Endodermal cell (in vitro differentiated cells): ENCODE data around the gene ACAP2. TPM values are rescaled to one million over a fixed set of nuclear protein-coding genes. Genes with fewer than 3 reads are reported as not detected.

ENCODE experiments used
- DNase-seq: peaks from one replicate; pipeline ENCODE4 v3.0.0-alpha.2; 2017
- H3K27ac ChIP-seq: 2 replicates; pipeline ENCODE4 v1.5.1; 2013; ENCODE audit warnings: mild to moderate bottlenecking, low read depth, low read length, moderate library complexity
- H3K27me3 ChIP-seq: 2 replicates; pipeline ENCODE4 v1.6.1; 2013; ENCODE audit warnings: mild to moderate bottlenecking, low read length, moderate library complexity; ENCODE audit not compliant: insufficient read depth, control insufficient read depth, poor library complexity, severe bottlenecking
- H3K36me3 ChIP-seq: 2 replicates; pipeline ENCODE4 v1.7.0; 2013; ENCODE audit warnings: mild to moderate bottlenecking, low read length, moderate library complexity; ENCODE audit not compliant: control insufficient read depth, insufficient read depth
- H3K4me1 ChIP-seq: one replicate; pipeline ENCODE4 v1.7.0; 2013; ENCODE audit warnings: low read length; ENCODE audit not compliant: control insufficient read depth, insufficient read depth
- H3K4me3 ChIP-seq: 2 replicates; pipeline ENCODE4 v1.5.1; 2013; ENCODE audit warnings: mild to moderate bottlenecking, low read length, moderate library complexity
- H3K9ac ChIP-seq: 2 replicates; pipeline ENCODE4 v1.6.1; 2013; ENCODE audit warnings: mild to moderate bottlenecking, low read length, moderate library complexity; ENCODE audit not compliant: poor library complexity, severe bottlenecking; ENCODE audit errors: extremely low read depth
- H3K9me3 ChIP-seq: 2 replicates; pipeline ENCODE4 v1.6.1; 2013; ENCODE audit warnings: mild to moderate bottlenecking, low read length, moderate library complexity; ENCODE audit not compliant: control insufficient read depth
- H3K27ac Mint-ChIP-seq: 2 replicates; pipeline ENCODE4 v1.8.0; 2020; ENCODE audit warnings: mixed read lengths
- H3K27me3 Mint-ChIP-seq: 2 replicates; pipeline ENCODE4 v1.8.0; 2021; ENCODE audit warnings: mild to moderate bottlenecking, mixed read lengths; ENCODE audit not compliant: insufficient read depth
- H3K36me3 Mint-ChIP-seq: 2 replicates; pipeline ENCODE4 v1.8.0; 2020; ENCODE audit warnings: low read depth, mixed read lengths
- H3K4me1 Mint-ChIP-seq: 2 replicates; pipeline ENCODE4 v1.8.0; 2020; ENCODE audit warnings: mixed read lengths
- H3K4me3 Mint-ChIP-seq: 2 replicates; pipeline ENCODE4 v1.8.0; 2020; ENCODE audit warnings: mild to moderate bottlenecking, moderate library complexity, mixed read lengths
- H3K9me3 Mint-ChIP-seq: 2 replicates; pipeline ENCODE4 v1.8.0; 2020; ENCODE audit warnings: mild to moderate bottlenecking, mixed read lengths
- WGBS, 2 experiments: methylation state at CpG; one replicate each; pipeline versions ENCODE4 v1.1.5 to v1.1.7; 2013; ENCODE audit warnings: missing lambda C conversion rate in 2 of 2, mixed read lengths in 1 of 2; ENCODE audit not compliant: insufficient coverage in 1 of 2, insufficient read length in 1 of 2; 5-methylcytosine and 5-hydroxymethylcytosine counted together
- total RNA-seq, 2 donors: library from RNA; stranded (reverse); fragmentation: NEBNext Ultra II Directional in 1 of 2; extraction: Animal tissue kit (Norgen Biotek cat#: 25700) in 1 of 2; gene quantifications; 2 replicates in 1 of 2; 3 replicates in 1 of 2; pipeline ENCODE4 v1.2.1, GENCODE V29; 2021
- TF ChIP-seq, protein P1 (sequence below): fragments of 200-600 bp; sonication (generic); conservative IDR thresholded peaks from 2 replicates; pipeline ENCODE4 v1.5.0; 2021; ENCODE audit warnings: antibody characterized with exemption, mild to moderate bottlenecking

The ACAP2 gene
- total RNA-seq, 2 donors from 2014 or later, result 61.9 to 70.5 TPM

- TF ChIP-seq, protein P1, sequence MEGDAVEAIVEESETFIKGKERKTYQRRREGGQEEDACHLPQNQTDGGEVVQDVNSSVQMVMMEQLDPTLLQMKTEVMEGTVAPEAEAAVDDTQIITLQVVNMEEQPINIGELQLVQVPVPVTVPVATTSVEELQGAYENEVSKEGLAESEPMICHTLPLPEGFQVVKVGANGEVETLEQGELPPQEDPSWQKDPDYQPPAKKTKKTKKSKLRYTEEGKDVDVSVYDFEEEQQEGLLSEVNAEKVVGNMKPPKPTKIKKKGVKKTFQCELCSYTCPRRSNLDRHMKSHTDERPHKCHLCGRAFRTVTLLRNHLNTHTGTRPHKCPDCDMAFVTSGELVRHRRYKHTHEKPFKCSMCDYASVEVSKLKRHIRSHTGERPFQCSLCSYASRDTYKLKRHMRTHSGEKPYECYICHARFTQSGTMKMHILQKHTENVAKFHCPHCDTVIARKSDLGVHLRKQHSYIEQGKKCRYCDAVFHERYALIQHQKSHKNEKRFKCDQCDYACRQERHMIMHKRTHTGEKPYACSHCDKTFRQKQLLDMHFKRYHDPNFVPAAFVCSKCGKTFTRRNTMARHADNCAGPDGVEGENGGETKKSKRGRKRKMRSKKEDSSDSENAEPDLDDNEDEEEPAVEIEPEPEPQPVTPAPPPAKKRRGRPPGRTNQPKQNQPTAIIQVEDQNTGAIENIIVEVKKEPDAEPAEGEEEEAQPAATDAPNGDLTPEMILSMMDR, result no peak
- no peaks in the 10 kb centered on the region for H3K4me1 Mint-ChIP-seq
- H3K9me3 Mint-ChIP-seq, result peaks cover 12% of the 10 kb centered on the region
- H3K27ac Mint-ChIP-seq, result no peak overlapping the region
- Histone ChIP-seq H3K27me3 (no peaks in the 10 kb centered on the region), H3K9ac (no peak overlapping the region), H3K9me3 (peaks cover 4% of the 10 kb centered on the region), H3K4me1 (no peaks in the 10 kb centered on the region), H3K4me3 (no peak overlapping the region), H3K27ac (no peak overlapping the region), H3K36me3 (no peaks in the 10 kb centered on the region)
- H3K4me3 Mint-ChIP-seq, result no peak overlapping the region
- WGBS, 2 experiments, result 91 to 99% methylated on average over 2 to 4 of the region's 4 CpGs
- H3K27me3 Mint-ChIP-seq, result peaks cover 1% of the 10 kb centered on the region
- DNase-seq, result no peak
- no peaks in the 10 kb centered on the region for H3K36me3 Mint-ChIP-seq
Measured at GRCh38 chr3:195468841-195469240, 26.0 kb upstream of the ACAP2 start.

DNA sequence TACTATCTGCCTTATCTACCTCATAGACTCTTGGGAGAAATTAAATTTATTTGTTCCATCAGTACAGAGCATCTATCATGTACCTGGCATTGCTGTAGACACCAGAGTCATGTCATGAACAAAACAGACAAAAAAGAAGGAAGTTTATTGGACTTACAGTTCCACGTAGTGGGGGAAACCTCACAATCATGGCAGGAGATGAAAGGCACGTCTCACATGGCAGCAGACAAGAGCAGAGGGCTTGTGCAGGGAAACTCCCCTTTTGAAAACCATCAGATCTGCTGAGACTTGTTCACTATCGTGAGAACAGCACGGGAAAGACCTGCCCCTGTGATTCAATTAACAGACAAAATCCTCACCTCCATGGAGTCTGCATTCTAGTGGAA, 25.6 kb upstream of the ACAP2 start:
- H3K4me3 ChIP-seq, result no peak overlapping the region
- peaks cover 4% of the 10 kb centered on the region for H3K9me3 ChIP-seq
- Mint-ChIP-seq H3K36me3 (no peaks in the 10 kb centered on the region), H3K27me3 (peaks cover 1% of the 10 kb centered on the region), H3K4me3 (no peak overlapping the region), H3K9me3 (peaks cover 12% of the 10 kb centered on the region), H3K4me1 (no peaks in the 10 kb centered on the region), H3K27ac (no peak overlapping the region)
- WGBS, 2 experiments, result 82 to 92% methylated on average over 4 of the region's 4 CpGs
- no peak for DNase-seq
- H3K27me3 ChIP-seq, result no peaks in the 10 kb centered on the region
- H3K36me3 ChIP-seq, result no peaks in the 10 kb centered on the region
- H3K27ac ChIP-seq, result no peak overlapping the region
- H3K4me1 ChIP-seq, result no peaks in the 10 kb centered on the region
- TF ChIP-seq, protein P1, result no peak
- H3K9ac ChIP-seq, result no peak overlapping the region

DNA sequence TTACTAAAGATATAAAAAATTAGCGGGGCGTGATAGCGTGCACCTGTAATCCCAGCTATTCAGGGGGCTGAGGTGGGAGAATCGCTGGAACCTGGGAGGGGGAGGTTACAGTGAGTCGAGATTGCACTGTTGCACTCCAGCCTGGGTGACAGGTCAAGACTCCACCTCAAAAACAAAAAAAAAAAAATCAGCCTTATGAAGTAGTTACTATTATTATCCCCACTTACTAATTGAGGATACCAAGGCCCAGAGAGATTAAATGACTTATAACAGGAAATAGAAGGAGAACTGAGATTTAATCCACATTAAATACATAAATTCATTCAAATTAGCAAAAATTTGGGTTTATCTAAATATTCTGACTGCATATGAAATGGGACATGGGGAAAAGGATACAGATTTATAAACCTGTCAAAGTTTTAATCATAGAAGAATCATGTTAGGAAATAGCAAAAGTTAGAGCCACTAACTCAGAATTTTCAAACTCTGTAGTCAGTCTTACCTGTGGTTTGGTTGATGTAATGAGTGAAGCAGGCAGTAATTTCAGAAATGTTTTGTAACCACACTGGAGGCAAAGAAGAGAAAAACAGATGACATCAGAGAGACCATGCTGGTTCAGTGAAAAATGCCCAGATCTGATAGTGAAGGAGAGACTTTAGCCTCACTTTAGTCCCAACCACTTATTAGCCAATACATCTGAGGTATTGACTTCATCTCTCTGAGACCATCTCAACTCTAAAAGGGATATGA, 25.0 kb upstream of the ACAP2 start:
- TF ChIP-seq, protein P1, result no peak
- peaks cover 1% of the 10 kb centered on the region for H3K27me3 Mint-ChIP-seq
- H3K36me3 ChIP-seq, result no peaks in the 10 kb centered on the region
- peaks cover 4% of the 10 kb centered on the region for H3K9me3 ChIP-seq
- DNase-seq, result no peak
- 94 to 100% methylated on average over 3 to 5 of the region's 5 CpGs for WGBS, 2 experiments
- H3K4me3 Mint-ChIP-seq, result no peak overlapping the region
- no peaks in the 10 kb centered on the region for H3K27me3 ChIP-seq
- no peak overlapping the region for H3K27ac ChIP-seq
- H3K9ac ChIP-seq, result no peak overlapping the region
- no peak overlapping the region for H3K27ac Mint-ChIP-seq
- no peaks in the 10 kb centered on the region for H3K4me1 Mint-ChIP-seq
- H3K4me1 ChIP-seq, result no peaks in the 10 kb centered on the region
- H3K36me3 Mint-ChIP-seq, result no peaks in the 10 kb centered on the region
- H3K4me3 ChIP-seq, result no peak overlapping the region
- peaks cover 12% of the 10 kb centered on the region for H3K9me3 Mint-ChIP-seq
